HG02798 (cell line): ENCODE data around the gene CGREF1.

ENCODE experiments used
- ATAC-seq: cut with Tn5 transposase; IDR thresholded peaks from one replicate; pipeline ENCODE4 v1.9.1; 2021; ENCODE audit warnings: mild to moderate bottlenecking; ENCODE audit not compliant: unreplicated experiment, poor library complexity

CGREF1 gene, protein sequence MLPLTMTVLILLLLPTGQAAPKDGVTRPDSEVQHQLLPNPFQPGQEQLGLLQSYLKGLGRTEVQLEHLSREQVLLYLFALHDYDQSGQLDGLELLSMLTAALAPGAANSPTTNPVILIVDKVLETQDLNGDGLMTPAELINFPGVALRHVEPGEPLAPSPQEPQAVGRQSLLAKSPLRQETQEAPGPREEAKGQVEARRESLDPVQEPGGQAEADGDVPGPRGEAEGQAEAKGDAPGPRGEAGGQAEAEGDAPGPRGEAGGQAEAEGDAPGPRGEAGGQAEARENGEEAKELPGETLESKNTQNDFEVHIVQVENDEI

DNA sequence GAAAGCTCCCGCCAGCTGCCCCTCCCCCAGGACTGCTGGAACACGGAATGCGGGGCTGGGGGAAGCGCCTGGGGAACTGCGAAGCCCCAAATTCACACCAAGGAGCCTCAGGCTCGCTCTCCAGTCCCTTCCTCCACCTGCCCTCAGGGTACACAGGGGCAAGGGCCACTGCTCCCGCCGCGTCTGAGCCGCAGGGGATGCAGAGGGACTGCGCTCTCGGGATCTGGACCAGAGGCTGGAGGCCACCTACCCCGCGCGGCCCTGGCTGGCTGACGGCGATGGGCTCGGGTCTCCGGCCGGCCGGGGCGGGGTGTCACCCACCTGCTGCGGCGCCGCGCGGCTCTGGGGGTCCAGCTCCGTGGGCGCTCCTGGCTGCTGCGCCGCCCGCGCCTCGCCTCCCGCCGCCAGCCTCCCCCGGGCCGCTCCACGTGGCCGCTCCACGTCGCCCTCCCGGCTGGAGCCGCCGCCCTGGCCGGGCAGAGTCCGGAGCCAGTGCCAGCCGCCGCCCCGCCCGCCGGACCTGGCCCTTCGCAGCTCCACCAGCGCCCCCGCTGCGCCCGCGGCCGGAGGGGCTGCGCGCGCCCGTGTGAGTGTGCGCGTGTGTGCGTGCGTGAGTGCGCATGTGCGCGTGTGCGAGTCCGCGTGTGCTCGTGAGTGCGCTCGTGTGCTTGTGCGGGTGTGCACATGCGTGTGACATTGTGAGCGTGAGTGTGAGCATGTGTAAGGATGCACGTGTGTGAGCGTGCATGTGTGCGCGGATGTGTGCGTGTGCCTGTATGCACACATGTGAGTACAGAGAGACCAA lies at the start of gene CGREF1:
CGREF1 (minus strand) TSS at position 604 of the 805 bp plus-strand sequence. CDS start 14,762 bp downstream, outside the sequence.
- ATAC-seq: no peak

- no peak for ATAC-seq
These were observed 46.2 kb upstream of the CGREF1 start for GRCh38 chr2:27164960-27165763.

GRCh38 chr2:27162151-27163121 lies 43.5 kb upstream of the CGREF1 start:
- no peak for ATAC-seq

DNA sequence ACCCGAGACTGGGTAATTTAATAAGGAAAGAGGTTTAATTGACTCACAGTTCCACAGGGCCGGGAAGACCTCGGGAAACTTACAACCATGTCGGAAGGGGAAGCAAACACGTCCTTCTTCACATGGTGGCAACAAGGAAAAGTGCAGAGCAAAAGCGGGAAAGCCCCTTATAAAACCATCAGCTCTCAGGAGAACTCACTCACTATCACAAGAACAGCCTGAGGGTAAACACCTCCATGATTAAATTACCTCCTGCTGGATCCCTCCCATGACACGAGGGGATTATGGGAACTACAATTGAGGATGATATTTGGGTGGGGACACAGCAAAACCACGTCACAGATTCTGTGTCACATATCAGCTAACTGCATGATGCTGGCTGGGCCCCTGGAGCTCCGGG lies 41.3 kb upstream of the CGREF1 start:
- ATAC-seq: no peak

GRCh38 chr2:27159271-27159670 lies 40.3 kb upstream of the CGREF1 start:
- no peak for ATAC-seq

GRCh38 chr2:27158468-27158867 lies 39.5 kb upstream of the CGREF1 start:
- no peak for ATAC-seq

DNA sequence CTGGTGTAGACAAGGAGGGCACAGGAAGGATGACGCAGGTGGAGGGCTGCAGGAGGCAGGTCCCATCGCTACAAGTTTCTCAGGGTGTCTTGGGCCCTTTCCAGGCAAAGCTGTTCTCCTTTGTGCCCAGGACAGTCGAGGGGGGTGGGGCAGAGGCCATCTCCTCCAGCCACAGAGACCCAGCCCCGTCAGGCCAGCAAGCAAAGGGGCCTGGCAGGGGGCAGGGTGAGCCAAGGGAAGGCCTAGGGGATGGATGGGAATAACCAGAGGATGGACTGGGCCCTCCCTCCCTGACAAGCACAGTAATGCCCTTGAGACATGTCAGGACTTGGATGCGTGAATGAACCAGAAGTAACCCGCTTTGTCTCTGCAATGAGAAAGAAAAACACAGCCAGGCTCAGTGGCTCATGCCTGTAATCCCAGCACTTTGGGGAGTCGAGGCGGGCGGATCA lies 36.2 kb upstream of the CGREF1 start:
- no peak for ATAC-seq

GRCh38 chr2:27154488-27154887 lies 35.6 kb upstream of the CGREF1 start:
- ATAC-seq: no peak

DNA sequence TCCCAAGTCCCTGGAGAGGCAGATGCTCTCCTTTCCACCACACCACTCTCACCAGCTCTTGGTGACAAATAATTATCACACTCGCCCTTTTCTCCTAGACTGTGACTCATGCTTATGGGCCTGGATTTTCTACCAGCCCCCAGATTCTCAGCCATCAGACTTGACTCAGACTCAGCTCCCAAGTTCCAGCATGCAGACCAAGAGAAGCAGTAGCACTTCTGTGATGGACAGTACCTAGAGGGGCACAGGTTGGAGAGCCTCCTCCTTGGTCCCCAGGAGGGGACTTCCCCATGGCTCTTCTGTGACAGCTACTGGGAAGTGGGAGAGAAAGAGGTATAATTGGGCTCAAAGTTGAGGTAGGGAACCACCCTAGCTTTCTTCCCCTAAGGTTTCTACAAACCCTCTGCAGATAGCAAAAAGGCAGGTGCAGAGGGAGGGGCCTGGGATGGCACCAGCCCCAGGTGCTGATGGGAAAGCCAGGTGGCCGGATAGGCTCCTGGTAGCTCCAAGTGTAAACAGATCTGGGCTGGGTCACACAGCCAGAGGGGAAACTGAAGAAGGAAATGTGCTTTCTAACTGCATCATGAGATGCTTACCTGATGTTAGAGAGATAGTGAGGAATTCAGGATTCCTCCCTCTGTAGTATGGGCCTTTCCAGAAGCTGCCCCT lies 34.0 kb upstream of the CGREF1 start:
- ATAC-seq: no peak

DNA sequence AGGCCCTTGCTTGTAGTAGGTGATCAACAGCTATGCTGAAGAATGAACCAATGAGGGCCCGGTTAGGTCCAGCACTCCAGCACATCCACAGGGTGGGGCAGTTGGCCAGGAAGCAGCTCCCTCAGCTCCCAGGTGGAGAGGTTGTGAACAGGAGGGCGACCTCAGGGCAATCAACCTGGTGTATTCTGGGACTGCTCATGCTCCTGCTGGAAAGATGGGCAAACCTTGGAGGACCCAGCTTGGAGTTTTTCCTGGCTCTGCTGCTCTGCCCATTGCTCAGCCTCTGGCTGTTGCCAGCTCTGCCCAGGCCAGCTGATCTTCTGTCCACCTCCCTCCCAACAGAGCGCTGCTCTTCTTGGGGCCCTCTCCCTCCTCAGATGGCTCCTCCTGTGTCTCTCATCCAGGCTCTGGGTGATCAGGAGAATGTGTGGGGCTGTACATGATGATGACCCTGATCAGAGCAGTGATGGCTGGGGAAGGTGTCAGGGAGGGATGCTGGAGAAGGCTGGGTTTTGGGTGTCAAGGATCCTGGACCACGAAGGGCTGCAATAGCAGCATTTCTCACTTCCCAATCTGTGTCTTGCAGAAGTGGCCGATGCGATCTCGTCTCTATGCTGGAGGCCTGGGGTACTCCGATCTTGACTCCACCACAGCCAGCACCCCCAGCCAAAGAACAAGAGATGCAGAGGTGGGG lies 33.3 kb upstream of the CGREF1 start:
- ATAC-seq: no peak

- no peak for ATAC-seq
These were observed 31.8 kb upstream of the CGREF1 start for GRCh38 chr2:27150639-27151230.

DNA sequence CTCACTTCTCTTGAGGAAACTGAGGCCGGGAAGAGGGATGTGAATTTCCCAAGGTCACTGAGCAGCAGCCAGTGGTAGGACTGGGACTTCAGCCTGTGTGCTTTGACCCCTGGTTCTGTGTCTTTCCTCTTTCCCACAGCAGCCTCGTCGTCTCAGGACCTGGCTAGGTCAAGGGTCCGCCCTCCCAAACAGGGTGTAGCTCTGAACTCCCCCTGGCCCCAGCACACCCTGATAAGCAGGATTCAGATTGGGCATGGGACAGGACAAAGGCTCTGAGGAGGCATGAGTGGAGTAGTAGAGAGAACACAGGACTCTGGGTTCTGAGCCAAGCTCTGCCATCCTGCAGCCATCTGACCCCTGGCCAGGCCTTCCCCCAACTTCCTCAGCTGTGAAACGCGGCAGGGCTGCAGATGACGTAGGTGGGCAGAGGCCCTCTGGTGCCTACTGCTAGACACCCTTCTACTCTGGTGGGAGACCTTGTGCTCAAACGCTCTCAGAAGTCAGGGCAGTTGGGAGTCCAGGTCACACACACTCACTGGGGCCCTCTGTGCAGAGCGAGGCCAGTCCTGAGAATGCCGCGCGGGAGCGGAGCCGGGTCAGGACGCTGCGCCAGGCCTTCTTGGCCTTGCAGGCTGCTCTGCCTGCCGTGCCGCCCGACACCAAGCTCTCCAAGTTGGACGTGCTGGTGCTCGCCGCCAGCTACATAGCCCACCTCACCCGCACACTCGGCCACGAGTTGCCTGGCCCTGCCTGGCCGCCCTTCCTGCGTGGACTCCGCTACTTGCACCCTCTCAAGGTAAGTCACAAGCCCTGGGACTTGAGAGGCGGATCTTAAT lies 30.9 kb upstream of the CGREF1 start:
- no peak for ATAC-seq

DNA sequence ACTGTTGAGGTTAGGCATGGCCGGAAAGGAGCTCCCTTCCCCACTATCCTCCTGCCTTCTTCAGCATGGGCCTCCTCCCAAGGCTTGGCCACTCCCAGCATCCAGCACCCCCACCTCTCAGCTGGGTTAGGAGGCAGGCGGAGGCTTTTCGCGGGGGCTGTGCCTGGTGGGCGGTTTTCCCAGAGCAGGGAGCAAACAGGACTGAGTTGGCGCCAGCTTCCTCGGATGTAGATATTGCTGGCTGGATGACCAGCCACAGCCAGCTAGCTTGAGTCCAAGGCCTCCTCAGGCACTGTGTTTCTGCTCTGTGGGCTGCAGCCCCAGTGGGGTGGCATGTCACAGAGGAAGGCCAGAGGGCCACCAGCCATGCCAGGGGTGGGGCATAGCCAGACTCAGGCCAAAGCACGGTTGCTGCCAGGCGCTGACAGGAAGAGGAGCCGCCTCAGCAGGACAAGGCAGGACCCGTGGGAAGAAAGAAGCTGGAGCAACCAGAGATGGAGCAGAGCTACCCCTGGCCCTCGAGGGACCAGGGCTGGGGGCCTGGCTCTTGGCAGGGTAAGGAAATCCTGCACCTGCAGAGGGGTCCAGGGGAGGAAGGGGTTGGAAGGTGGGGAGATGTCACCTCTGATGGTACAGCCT lies 30.0 kb upstream of the CGREF1 start, which contains the start of gene TCF23:
TCF23 (plus strand) TSS at position 204 of the 639 bp plus-strand sequence; CDS start at position 334, 130 bp downstream.
- ATAC-seq: no peak

DNA sequence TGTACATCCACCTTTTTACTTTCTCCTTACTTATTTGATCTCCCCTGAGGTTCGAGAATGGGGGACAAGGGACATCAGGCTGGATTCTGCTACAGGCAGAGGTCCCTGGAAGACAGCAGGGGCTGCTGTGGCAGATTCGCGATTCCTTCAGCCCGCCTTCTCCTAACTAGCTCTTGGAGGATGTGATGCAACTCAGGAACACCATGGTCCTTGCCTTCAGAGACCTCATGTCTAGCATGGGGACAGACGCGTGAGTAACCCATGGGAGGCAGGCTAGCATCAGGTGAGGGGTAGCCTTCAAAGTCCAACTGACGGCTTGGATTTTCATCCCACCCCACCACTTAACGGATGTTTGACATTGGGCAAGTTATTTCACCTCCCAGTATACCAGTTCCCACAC lies 29.0 kb upstream of the CGREF1 start:
- no peak for ATAC-seq

GRCh38 chr2:27145682-27146081 lies 26.8 kb upstream of the CGREF1 start:
- ATAC-seq: no peak

GRCh38 chr2:27143285-27143684 lies 24.4 kb upstream of the CGREF1 start:
- no peak for ATAC-seq

DNA sequence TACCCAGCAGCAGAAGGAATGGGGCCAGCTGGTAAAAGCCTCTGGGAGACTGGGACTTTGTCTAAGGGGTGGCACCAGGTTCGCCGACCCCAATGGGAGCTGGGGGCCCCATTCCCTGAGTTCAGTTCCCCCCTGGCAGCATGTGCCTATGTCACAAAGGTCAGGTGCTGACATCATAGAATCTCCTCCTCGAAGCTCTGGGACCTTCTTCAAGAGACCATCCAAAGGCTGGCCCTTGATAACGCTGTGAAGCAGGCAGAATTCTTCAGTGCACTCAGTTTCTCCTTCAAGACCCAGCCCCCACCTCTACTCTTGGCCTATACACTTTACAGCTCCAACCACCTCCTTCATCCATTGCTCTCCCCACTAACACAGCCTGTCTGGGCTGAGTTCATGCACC lies 20.4 kb upstream of the CGREF1 start, which contains the start of gene PRR30:
PRR30 (minus strand) TSS at position 101 of the 400 bp plus-strand sequence. CDS start 1,081 bp downstream, outside the sequence.
- ATAC-seq: no peak
